Cardiac septum (tissue), 1 donor: ENCODE measurements around the gene TUT7. TPM values are rescaled to one million over a fixed set of nuclear protein-coding genes. Genes with fewer than 3 reads are reported as not detected.
"Not testable (repeated sequence)": the region's sequence is repeated elsewhere in the genome, so short reads cannot be mapped to it uniquely, and the experiment has no call there.

Experiments
- DNase-seq: peaks from one replicate; pipeline ENCODE4 v3.0.0-alpha.2; 2020; ENCODE audit warnings: low spot score
- intact Hi-C: fragments of 100-400 bp; cut with DNase I; formaldehyde crosslinking; loops from one replicate; pipeline ENCODE4 v1.14.0; 2022
- long read RNA-seq: library from polyadenylated mRNA; unstranded; transcript quantifications from one replicate; pipeline ENCODE4 v2.0.0, GENCODE V29; 2021
- total RNA-seq: library from RNA; stranded (reverse); fragmentation: NEBNext Ultra II Directional; extraction: Animal tissue kit (Norgen Biotek cat#: 25700); gene quantifications from one replicate; pipeline ENCODE4 v1.2.1, GENCODE V29; 2021
- donor health status: DM: no; HTN: no; CAD: no.

Gene TUT7
- 14.6 TPM for total RNA-seq
- long read RNA-seq, full-length matches to known transcripts = 1 of 11 reads
- long read RNA-seq, partial matches to known transcripts = 5 of 11 reads
- long read RNA-seq, other reads (novel, unspliced or antisense) = 5 of 11 reads

- intact Hi-C loops = loop anchor here (5.0 kb wide), 1 partner anchor 593 kb away; the partner anchor contains the start of gene GAS1
- DNase-seq = peak; percentile 99
Observed at GRCh38 chr9:86354011-86354817, at the start of gene TUT7. Gene TUT7, minus strand, starts transcription at chr9:86354410. Its CDS starts 1,211 bp downstream, at chr9:86353199.

- intact Hi-C loops = no loop called here
- no peak for DNase-seq
Observed at GRCh38 chr9:86402591-86402990, 48.4 kb upstream of the TUT7 start.

GRCh38 chr9:86396412-86396811 is 42.2 kb upstream of the TUT7 start:
- intact Hi-C loops = no loop called here
- DNase-seq = no peak

- intact Hi-C loops, DNase-seq: not testable (repeated sequence)
Observed at GRCh38 chr9:86390184-86390583, 36.0 kb upstream of the TUT7 start.

GRCh38 chr9:86389628-86390027 is 35.4 kb upstream of the TUT7 start:
- no peak for DNase-seq
- intact Hi-C loops = no loop called here

- intact Hi-C loops = no loop called here
- DNase-seq = no peak
Observed at GRCh38 chr9:86387376-86387775, 33.2 kb upstream of the TUT7 start.

GRCh38 chr9:86383000-86383399 is 28.8 kb upstream of the TUT7 start:
- DNase-seq, intact Hi-C loops: not testable (repeated sequence)

GRCh38 chr9:86376016-86376415 is 21.8 kb upstream of the TUT7 start:
- intact Hi-C loops = no loop called here
- DNase-seq = no peak

GRCh38 chr9:86369810-86370209 is 15.6 kb upstream of the TUT7 start:
- intact Hi-C loops = no loop called here
- no peak for DNase-seq

GRCh38 chr9:86368871-86369521 is 14.8 kb upstream of the TUT7 start:
- no peak for DNase-seq
- intact Hi-C loops = no loop called here

- DNase-seq = no peak
- intact Hi-C loops = no loop called here
Observed at GRCh38 chr9:86361176-86361575, 7.0 kb upstream of the TUT7 start.

- intact Hi-C loops = no loop called here
- no peak for DNase-seq
Observed at GRCh38 chr9:86359151-86359879, 5.1 kb upstream of the TUT7 start.

GRCh38 chr9:86356871-86357866 is 3.0 kb upstream of the TUT7 start:
- DNase-seq = no peak
- intact Hi-C loops = no loop called here

- intact Hi-C loops = no loop called here
- DNase-seq = no peak
Observed at GRCh38 chr9:86355814-86356213, 1.6 kb upstream of the TUT7 start.

- DNase-seq = no peak
- intact Hi-C loops = loop anchor here (5.0 kb wide), 1 partner anchor 592 kb away; the partner anchor contains the start of gene GAS1
Observed at GRCh38 chr9:86354818-86355309, 654 bp upstream of the TUT7 start.

- DNase-seq = no peak
- intact Hi-C loops = loop anchor here (5.0 kb wide), 1 partner anchor 594 kb away; the partner anchor contains the start of gene GAS1
Observed at GRCh38 chr9:86353655-86354010, 577 bp downstream of the TUT7 start.

GRCh38 chr9:86352440-86353077 is 1.7 kb downstream of the TUT7 start:
- DNase-seq = no peak
- intact Hi-C loops = loop anchor here (5.0 kb wide), 1 partner anchor 595 kb away; the partner anchor contains the start of gene GAS1

GRCh38 chr9:86351880-86352279 is 2.3 kb downstream of the TUT7 start:
- DNase-seq = no peak
- intact Hi-C loops = loop anchor here (5.0 kb wide), 1 partner anchor 595 kb away; the partner anchor contains the start of gene GAS1
